GM23338 (cell line): ENCODE data around the gene KLF9. TPM values are rescaled to one million over a fixed set of nuclear protein-coding genes. Genes with fewer than 3 reads are reported as not detected.
A peak's percentile ranks its signal among the peaks of the same experiment; 100 is the strongest.

Source experiments
- ATAC-seq: fragments of 200-7000 bp; cut with Tn5 transposase; 3 replicates; pipeline ENCODE4 v1.9.1; 2020
- DNase-seq: peaks from one replicate; pipeline ENCODE4 v3.0.0-alpha.2; 2015; ENCODE audit warnings: low spot score
- H2AFZ ChIP-seq: fragments of 200-600 bp; sonication (generic); 2 replicates; pipeline ENCODE4 v1.8.0; 2016; ENCODE audit warnings: antibody characterized with exemption, mild to moderate bottlenecking, moderate library complexity
- H3F3A ChIP-seq: fragments of 200-600 bp; sonication (generic); replicated peaks from 2 replicates; pipeline ENCODE4 v1.8.0; 2017; ENCODE audit warnings: antibody characterized with exemption, mixed run types, low read depth
- H3K27ac ChIP-seq: fragments of 200-600 bp; sonication (generic); 2 replicates; pipeline ENCODE4 v1.6.1; 2016; ENCODE audit warnings: low read depth
- H3K27me3 ChIP-seq: fragments of 200-600 bp; sonication (generic); 2 replicates; pipeline ENCODE4 v1.8.0; 2016; ENCODE audit warnings: mild to moderate bottlenecking, mixed run types, moderate library complexity; ENCODE audit not compliant: insufficient read depth
- H3K36me3 ChIP-seq: fragments of 200-600 bp; sonication (generic); 2 replicates; pipeline ENCODE4 v1.8.0; 2016; ENCODE audit warnings: mild to moderate bottlenecking; ENCODE audit not compliant: insufficient read depth
- H3K4me1 ChIP-seq: fragments of 200-600 bp; sonication (generic); 2 replicates; pipeline ENCODE4 v1.8.0; 2016; ENCODE audit warnings: mild to moderate bottlenecking, moderate library complexity; ENCODE audit not compliant: insufficient read depth
- H3K4me2 ChIP-seq: fragments of 200-600 bp; sonication (generic); 2 replicates; pipeline ENCODE4 v1.7.1; 2017; ENCODE audit warnings: mixed run types
- H3K4me3 ChIP-seq: fragments of 200-600 bp; sonication (generic); 2 replicates; pipeline ENCODE4 v1.6.1; 2016; ENCODE audit warnings: mixed run types
- H3K79me2 ChIP-seq: fragments of 200-600 bp; sonication (generic); replicated peaks from 2 replicates; pipeline ENCODE4 v1.8.0; 2017; ENCODE audit warnings: mild to moderate bottlenecking; ENCODE audit not compliant: insufficient read depth
- H3K9me2 ChIP-seq: fragments of 200-600 bp; sonication (generic); 2 replicates; pipeline ENCODE4 v1.8.0; 2017; ENCODE audit not compliant: insufficient read depth
- H4K20me1 ChIP-seq: fragments of 200-600 bp; sonication (generic); replicated peaks from 2 replicates; pipeline ENCODE4 v1.8.0; 2017; ENCODE audit warnings: mild to moderate bottlenecking; ENCODE audit not compliant: insufficient read depth
- H3K27ac Mint-ChIP-seq: 2 replicates; pipeline ENCODE4 v1.8.0; 2020; ENCODE audit warnings: inconsistent platforms, mild to moderate bottlenecking, moderate library complexity, mixed read lengths
- H3K27me3 Mint-ChIP-seq: 3 replicates; pipeline ENCODE4 v1.8.0; 2022; ENCODE audit warnings: low read depth, mild to moderate bottlenecking, moderate library complexity, mixed read lengths, inconsistent platforms; ENCODE audit not compliant: insufficient read depth, poor library complexity
- H3K36me3 Mint-ChIP-seq: 3 replicates; pipeline ENCODE4 v1.8.0; 2021; ENCODE audit warnings: low read depth, mild to moderate bottlenecking, inconsistent platforms, moderate library complexity, mixed read lengths
- H3K4me1 Mint-ChIP-seq: 3 replicates; pipeline ENCODE4 v1.8.0; 2020; ENCODE audit warnings: mild to moderate bottlenecking, inconsistent platforms, mixed read lengths
- H3K4me3 Mint-ChIP-seq: 3 replicates; pipeline ENCODE4 v1.8.0; 2021; ENCODE audit warnings: moderate library complexity, mild to moderate bottlenecking, inconsistent platforms, mixed read lengths
- H3K9me3 Mint-ChIP-seq: 3 replicates; pipeline ENCODE4 v1.8.0; 2020; ENCODE audit warnings: moderate library complexity, mild to moderate bottlenecking, inconsistent platforms, mixed read lengths
- CREB1 ChIP-seq: fragments of 250-450 bp; sonication (Bioruptor Pico); IDR thresholded peaks from 2 replicates; pipeline ENCODE4 v1.5.0; 2020; ENCODE audit warnings: low read depth, mild to moderate bottlenecking, moderate library complexity
- EZH2 ChIP-seq: fragments of 200-600 bp; sonication (generic); IDR thresholded peaks from one replicate; pipeline ENCODE4 v1.8.0; 2017; ENCODE audit warnings: antibody characterized with exemption, mild to moderate bottlenecking, low read depth; ENCODE audit not compliant: unreplicated experiment
- EZH2phosphoT487 ChIP-seq: fragments of 200-600 bp; sonication (generic); IDR thresholded peaks from one replicate; pipeline ENCODE4 v1.8.1; 2018; ENCODE audit warnings: antibody characterized with exemption; ENCODE audit not compliant: unreplicated experiment
- NANOG ChIP-seq: IDR thresholded peaks from 2 replicates; pipeline ENCODE4 v1.6.1; 2016; ENCODE audit warnings: antibody characterized with exemption, borderline replicate concordance
- ZNF114 ChIP-seq: fragments of 250-450 bp; sonication (Bioruptor Pico); IDR thresholded peaks from 2 replicates; pipeline ENCODE4 v1.5.0; 2020; ENCODE audit warnings: mild to moderate bottlenecking, moderate library complexity
- ZNF331 ChIP-seq: fragments of 250-450 bp; sonication (Bioruptor Pico); IDR thresholded peaks from 2 replicates; pipeline ENCODE4 v1.5.0; 2020; ENCODE audit warnings: low read depth, mild to moderate bottlenecking, moderate library complexity
- polyA plus RNA-seq: library from polyadenylated mRNA; unstranded; fragments of >200 nt; fragmentation: Nextera tagmentation; extraction: Ambion mirVana; gene quantifications from 2 replicates; pipeline ENCODE4 v1.2.1, GENCODE V29; 2016
- total RNA-seq: library from RNA; depleted of rRNA; stranded (reverse); fragments of >200 nt; shearing (Covaris generic); gene quantifications from 2 replicates; pipeline ENCODE4 v1.2.3, GENCODE V29; 2014
- TF ChIP-seq, protein P1 (sequence below), 2 experiments: fragments of 200-600 bp in 1 of 2; sonication (generic) in 1 of 2; conservative IDR thresholded peaks; 2 replicates each; pipeline versions ENCODE4 v1.5.1 to v1.6.1; 2016 to 2017; ENCODE audit warnings: antibody characterized with exemption in 2 of 2, low read depth in 2 of 2, mild to moderate bottlenecking in 2 of 2, moderate library complexity in 1 of 2
- TF ChIP-seq, protein P2 (sequence below): IDR thresholded peaks from one replicate; pipeline ENCODE4 v1.6.1; 2018; ENCODE audit warnings: antibody characterized with exemption; ENCODE audit not compliant: unreplicated experiment

The KLF9 gene
- total and polyA plus RNA-seq, 2 experiments from 2014 or later = 0.58 to 1.5 TPM

DNA sequence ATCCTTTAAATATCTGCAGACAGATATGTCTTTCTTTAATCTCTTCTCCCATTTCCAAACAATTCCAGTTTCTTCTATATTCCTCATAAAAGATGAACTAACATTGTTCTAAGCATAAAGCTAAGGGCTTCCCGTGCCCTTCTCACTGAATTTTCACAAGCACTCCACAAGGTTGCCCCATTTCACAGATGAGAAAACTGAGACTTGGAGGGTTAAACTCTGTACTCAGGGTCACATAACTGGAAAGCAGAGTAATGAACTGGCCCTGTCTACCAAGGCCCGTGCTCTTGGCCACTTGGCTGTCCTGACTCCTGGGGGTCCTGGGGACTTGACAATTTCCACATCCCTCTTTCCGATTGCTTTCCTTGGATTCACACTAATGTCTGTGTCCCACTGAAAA is 25.3 kb downstream of the KLF9 start:
- DNase-seq = no peak
- no peaks in the 10 kb centered on the region; the same call in 2 of the 3 replicates for H3K9me3 Mint-ChIP-seq
- no peaks in the 10 kb centered on the region for H4K20me1 ChIP-seq

DNA sequence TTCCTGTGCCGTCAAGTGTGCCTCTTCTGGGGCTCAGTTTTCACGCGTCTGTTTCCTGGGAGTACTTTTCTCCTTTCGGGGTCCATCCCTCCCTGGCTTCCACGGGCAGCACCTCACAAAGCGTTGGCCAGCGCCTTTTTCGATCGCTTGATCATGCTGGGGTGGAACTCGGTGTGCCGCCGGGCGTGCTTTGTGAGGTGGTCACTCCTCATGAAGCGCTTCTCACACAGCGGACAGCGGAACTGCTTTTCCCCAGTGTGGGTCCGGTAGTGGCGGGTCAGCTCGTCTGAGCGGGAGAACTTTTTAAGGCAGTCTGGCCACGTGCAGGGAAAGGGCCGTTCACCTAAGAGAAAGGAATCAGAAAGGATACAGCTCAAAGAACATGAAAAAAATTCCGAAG is 26.8 kb downstream of the KLF9 start:
- no peaks in the 10 kb centered on the region for H3K36me3 Mint-ChIP-seq
- Histone ChIP-seq H3K4me2 (no peak overlapping the region), H3K36me3 (no peaks in the 10 kb centered on the region), H3K27me3 (no peaks in the 10 kb centered on the region), H3K79me2 (no peaks in the 10 kb centered on the region), H4K20me1 (no peaks in the 10 kb centered on the region), H3K9me2 (no peaks in the 10 kb centered on the region), H3K27ac (no peak overlapping the region), H3K4me3 (no peak overlapping the region), H2AFZ (peak overlapping the region; percentile 87; the same call in 1 of the 2 replicates), H3K4me1 (0 out of 2 replicates have a peak, but pooled peaks cover 3% of the 10 kb centered on the region), H3F3A (no peaks in the 10 kb centered on the region)
- DNase-seq (no peak), ATAC-seq (peak; percentile 30; the same call in 2 of the 3 replicates)
- H3K27ac Mint-ChIP-seq = peak overlapping the region; percentile 57; the same call in 1 of the 2 replicates
- H3K9me3 Mint-ChIP-seq = no peaks in the 10 kb centered on the region; the same call in 2 of the 3 replicates
- H3K4me1 Mint-ChIP-seq = peaks cover 14% of the 10 kb centered on the region
- H3K27me3 Mint-ChIP-seq = peaks cover 1% of the 10 kb centered on the region
- no peak overlapping the region for H3K4me3 Mint-ChIP-seq
- no peak for TF ChIP-seq ZNF114 (CRISPR knock-in tag)
- TF ChIP-seq NANOG = no peak
- TF ChIP-seq CREB1 (CRISPR knock-in tag) = no peak
- no peak for TF ChIP-seq EZH2phosphoT487
- TF ChIP-seq EZH2 = no peak
- TF ChIP-seq ZNF331 (CRISPR knock-in tag) = no peak
- TF ChIP-seq, protein P1, sequence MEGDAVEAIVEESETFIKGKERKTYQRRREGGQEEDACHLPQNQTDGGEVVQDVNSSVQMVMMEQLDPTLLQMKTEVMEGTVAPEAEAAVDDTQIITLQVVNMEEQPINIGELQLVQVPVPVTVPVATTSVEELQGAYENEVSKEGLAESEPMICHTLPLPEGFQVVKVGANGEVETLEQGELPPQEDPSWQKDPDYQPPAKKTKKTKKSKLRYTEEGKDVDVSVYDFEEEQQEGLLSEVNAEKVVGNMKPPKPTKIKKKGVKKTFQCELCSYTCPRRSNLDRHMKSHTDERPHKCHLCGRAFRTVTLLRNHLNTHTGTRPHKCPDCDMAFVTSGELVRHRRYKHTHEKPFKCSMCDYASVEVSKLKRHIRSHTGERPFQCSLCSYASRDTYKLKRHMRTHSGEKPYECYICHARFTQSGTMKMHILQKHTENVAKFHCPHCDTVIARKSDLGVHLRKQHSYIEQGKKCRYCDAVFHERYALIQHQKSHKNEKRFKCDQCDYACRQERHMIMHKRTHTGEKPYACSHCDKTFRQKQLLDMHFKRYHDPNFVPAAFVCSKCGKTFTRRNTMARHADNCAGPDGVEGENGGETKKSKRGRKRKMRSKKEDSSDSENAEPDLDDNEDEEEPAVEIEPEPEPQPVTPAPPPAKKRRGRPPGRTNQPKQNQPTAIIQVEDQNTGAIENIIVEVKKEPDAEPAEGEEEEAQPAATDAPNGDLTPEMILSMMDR (conservative IDR thresholded peaks at IDR 0.05; ENCODE audit: low read depth in 2 of 2) = no peak
- TF ChIP-seq, protein P2, sequence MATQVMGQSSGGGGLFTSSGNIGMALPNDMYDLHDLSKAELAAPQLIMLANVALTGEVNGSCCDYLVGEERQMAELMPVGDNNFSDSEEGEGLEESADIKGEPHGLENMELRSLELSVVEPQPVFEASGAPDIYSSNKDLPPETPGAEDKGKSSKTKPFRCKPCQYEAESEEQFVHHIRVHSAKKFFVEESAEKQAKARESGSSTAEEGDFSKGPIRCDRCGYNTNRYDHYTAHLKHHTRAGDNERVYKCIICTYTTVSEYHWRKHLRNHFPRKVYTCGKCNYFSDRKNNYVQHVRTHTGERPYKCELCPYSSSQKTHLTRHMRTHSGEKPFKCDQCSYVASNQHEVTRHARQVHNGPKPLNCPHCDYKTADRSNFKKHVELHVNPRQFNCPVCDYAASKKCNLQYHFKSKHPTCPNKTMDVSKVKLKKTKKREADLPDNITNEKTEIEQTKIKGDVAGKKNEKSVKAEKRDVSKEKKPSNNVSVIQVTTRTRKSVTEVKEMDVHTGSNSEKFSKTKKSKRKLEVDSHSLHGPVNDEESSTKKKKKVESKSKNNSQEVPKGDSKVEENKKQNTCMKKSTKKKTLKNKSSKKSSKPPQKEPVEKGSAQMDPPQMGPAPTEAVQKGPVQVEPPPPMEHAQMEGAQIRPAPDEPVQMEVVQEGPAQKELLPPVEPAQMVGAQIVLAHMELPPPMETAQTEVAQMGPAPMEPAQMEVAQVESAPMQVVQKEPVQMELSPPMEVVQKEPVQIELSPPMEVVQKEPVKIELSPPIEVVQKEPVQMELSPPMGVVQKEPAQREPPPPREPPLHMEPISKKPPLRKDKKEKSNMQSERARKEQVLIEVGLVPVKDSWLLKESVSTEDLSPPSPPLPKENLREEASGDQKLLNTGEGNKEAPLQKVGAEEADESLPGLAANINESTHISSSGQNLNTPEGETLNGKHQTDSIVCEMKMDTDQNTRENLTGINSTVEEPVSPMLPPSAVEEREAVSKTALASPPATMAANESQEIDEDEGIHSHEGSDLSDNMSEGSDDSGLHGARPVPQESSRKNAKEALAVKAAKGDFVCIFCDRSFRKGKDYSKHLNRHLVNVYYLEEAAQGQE = no peak

More for the DNA sequence above, 25.3 kb downstream of the KLF9 start:
- TF ChIP-seq, protein P1 (conservative IDR thresholded peaks at IDR 0.05; ENCODE audit: low read depth in 2 of 2) = no peak
- Histone ChIP-seq H3K27ac (no peak overlapping the region), H3K79me2 (no peaks in the 10 kb centered on the region), H3K27me3 (no peaks in the 10 kb centered on the region), H3K36me3 (no peaks in the 10 kb centered on the region), H3K9me2 (no peaks in the 10 kb centered on the region), H3K4me1 (0 out of 2 replicates have a peak, but pooled peaks cover 3% of the 10 kb centered on the region), H3F3A (no peaks in the 10 kb centered on the region), H3K4me3 (no peak overlapping the region), H2AFZ (no peak overlapping the region), H3K4me2 (no peak overlapping the region)
- ATAC-seq = no peak
- no peak overlapping the region for H3K27ac Mint-ChIP-seq
- H3K27me3 Mint-ChIP-seq = peaks cover 1% of the 10 kb centered on the region
- no peaks in the 10 kb centered on the region for H3K36me3 Mint-ChIP-seq
- no peak overlapping the region for H3K4me3 Mint-ChIP-seq
- H3K4me1 Mint-ChIP-seq = peaks cover 14% of the 10 kb centered on the region
